ENCODE data around the gene RING1. TPM values are rescaled to one million over a fixed set of nuclear protein-coding genes. Genes with fewer than 3 reads are reported as not detected.

Gene RING1
- total RNA-seq, 2 experiments from 2014 or later: 36.4 to 38.8 TPM

- POLR2A ChIA-PET: no interaction called here
- CTCF ChIA-PET: interaction anchor here (0.5 to 1.9 kb wide), 4 partner anchors 8 to 351 kb away, joined by 3 to 10 read pairs (median 4); no protein-coding TSS in a partner anchor
Observed at GRCh38 chr6:33189625-33190448, 18.5 kb upstream of the RING1 start.

DNA sequence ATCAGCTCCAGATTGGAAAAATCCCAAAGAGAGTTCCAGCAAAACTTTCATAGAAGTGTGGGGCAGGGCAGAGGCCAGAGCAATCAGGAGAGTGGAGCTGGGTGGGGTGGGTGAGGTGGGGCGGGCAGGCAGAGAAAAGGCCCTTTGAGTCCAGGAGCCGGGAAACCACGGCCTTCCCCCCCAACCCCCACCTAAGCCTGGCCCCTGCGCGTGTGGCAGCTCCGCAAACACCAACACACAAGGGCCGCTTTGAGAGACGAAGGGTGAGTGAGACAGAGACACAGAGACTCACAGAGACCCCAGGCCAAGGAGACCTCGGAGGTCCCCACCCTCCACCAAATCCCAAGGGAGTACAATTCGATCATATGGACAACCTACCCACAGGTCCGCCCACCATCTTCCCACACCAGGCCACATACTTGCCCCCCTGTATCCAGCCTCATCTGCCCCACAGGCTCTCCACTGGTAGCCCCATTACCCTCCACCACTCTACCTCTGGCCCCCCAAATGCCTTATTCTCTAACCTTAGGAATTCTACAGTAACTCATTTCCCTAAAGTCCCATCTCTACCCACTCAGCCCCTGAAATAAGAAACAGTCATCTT lies 17.7 kb upstream of the RING1 start:
- ChIA-PET POLR2A (no interaction called here), CTCF (interaction anchor here (0.9 to 1.9 kb wide), 2 partner anchors 58 to 88 kb away, joined by 3 to 10 read pairs; no protein-coding TSS in a partner anchor)

GRCh38 chr6:33191383-33192104 lies 16.8 kb upstream of the RING1 start:
- POLR2A ChIA-PET: no interaction called here
- CTCF ChIA-PET: no interaction called here

DNA sequence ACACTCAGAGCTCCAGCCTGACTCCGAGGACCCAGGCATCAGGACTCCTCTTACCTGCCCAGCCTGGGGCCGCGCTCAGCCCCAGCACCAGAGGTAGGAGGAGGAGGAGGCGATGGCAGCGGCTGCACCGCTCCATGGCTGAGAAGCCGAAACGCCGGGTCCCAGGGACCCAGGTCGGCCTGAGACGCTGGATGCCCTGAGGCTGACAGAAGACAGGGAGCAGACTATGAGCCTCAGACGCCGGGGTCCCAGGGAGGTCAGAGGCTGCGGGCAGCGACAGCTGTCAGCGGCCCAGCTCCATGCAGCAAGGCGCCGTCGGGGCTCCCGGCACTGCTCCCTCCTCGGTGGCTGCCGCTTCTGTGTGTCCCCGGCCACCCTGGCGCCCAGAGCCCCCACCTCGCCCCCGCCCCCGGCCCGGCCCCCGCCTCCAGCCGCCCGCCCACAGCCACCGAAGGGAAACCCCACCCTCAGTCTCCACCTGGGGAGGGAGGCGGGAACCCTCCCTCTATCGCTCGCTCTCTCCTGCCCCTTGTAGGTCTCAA lies 16.1 kb upstream of the RING1 start, which contains the start of gene COL11A2:
TSS of gene COL11A2 (minus strand) at position 363 of the 542 bp plus-strand sequence. CDS start at position 136, 227 bp downstream.
- ChIA-PET CTCF (no interaction called here), POLR2A (interaction anchor here (0.6 kb wide), 1 partner anchor 55 kb away, joined by 4 read pairs; no protein-coding TSS in a partner anchor)

DNA sequence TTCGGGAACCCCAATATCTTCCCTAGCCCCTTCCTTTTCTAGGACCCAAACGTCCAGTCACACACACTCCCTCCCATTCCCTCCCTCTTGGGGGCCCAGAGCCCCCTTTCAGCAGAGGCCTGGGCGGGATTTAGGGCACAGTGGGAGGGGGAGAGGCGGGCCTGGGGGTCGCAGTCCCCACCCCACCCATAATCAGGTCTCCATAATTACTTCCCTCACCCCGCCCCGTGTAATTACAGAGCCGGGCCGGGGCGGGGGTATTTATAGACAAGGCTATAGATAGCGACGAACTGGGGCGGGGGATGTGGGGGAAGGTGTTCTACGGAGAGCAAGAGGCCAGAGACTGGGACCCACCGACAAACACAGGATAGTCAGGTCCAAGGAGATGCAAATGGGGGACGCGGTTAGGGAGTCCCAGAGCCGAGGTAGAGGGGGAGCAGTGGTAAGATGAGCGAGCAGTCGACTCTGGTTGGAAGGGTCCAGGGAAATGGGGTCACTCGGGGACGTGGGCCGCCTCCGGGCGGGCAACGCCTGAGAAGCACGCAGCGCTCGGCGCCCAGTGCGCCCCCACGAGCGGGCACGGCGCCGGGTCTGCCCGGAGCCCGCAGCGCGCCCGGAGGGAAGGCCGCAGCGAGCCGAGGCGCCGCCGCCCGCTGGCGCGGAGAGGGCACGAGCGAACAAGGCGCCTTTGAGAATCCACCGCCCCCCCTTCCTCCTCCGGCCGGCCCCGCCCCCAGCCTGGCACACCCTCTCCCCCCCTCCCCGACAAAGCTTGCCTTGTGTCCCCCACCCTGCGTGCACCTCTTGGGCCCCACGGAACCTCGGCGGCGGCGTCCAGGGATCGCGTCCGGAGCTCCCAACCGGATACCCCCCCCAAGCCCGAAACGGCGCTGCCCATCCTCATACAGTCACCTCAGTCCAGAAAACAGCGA lies 15.4 kb upstream of the RING1 start:
- POLR2A ChIA-PET: interaction anchor here (0.6 kb wide), 1 partner anchor 54 kb away, joined by 4 read pairs; no protein-coding TSS in a partner anchor
- CTCF ChIA-PET: interaction anchor here (1.3 kb wide), 1 partner anchor 43 kb away, joined by 4 read pairs; no protein-coding TSS in a partner anchor

DNA sequence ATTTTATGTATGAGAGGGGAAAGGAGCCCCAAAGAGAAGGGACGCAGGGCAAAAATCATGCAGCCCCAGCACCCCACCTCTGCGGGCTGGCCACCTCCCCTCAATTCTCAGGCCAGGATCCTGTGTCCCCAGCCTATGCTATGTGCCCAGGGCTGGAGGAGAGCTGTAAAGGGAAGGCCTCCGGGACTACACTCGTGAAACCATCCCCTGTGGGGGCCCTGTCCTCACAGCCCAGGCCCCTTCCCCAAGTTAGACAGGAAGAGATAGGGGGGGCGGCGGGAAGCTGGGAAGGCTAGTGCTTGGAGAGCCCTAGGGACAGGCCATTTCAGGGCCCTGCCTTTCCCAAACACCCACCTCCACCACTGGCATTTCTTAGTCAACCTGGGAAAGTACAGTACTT lies 14.7 kb upstream of the RING1 start:
- POLR2A ChIA-PET: no interaction called here

GRCh38 chr6:33194431-33194979 lies 13.8 kb upstream of the RING1 start:
- ChIA-PET POLR2A (no interaction called here), CTCF (interaction anchor here (1.2 kb wide), 1 partner anchor 54 kb away, joined by 4 read pairs; no protein-coding TSS in a partner anchor)

More for the DNA sequence above, 14.7 kb upstream of the RING1 start:
- CTCF ChIA-PET: interaction anchor here (1.3 kb wide), 1 partner anchor 44 kb away, joined by 4 read pairs; no protein-coding TSS in a partner anchor

DNA sequence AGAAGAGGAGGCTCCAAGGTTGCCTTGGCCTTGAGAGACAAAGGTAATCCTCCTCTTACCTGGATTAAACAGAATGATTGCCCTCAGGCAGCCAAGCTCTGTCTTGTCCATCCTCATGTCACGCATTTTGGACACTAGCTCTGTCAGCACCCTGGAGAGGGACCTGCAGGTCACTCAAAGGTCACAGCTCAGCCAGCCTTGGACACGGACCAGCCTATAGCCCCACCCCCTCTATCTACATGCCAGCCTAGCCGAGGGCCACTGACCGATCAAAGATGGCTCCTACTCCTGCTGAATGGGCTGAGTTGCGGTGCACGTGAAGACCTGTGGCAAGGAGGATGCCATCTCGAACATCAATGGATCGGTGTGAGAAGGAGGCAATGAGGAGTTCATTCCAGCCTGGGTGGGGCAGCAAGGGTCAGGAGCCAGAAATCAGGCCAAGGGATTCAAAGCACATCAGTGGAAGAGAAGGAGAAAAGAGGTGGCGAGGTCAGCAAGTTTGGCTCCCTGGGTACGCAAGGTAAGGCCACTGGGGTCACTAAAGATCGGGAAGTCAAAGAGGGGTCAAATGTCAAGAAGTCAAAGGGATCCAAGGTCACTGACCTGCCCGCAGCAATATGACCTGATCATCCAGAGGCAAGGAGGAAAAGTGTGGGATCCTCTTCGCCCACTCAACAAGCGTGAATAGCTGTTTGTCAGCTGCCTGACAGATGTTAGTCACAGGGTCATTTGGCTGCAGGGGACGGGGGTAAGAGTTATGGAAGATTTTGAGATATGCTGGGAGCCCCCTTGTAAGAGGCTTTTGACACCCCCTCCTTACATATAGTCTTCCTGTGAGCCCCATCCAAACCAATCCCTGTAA lies 12.8 kb upstream of the RING1 start:
- ChIA-PET POLR2A (no interaction called here), CTCF (interaction anchor here (1.2 to 1.3 kb wide), 2 partner anchors 35 to 53 kb away, joined by 3 to 4 read pairs; no protein-coding TSS in a partner anchor)

GRCh38 chr6:33197431-33198048 lies 10.8 kb upstream of the RING1 start:
- ChIA-PET CTCF (interaction anchor here (0.8 to 2.2 kb wide), 11 partner anchors 9 to 115 kb away, joined by 3 to 10 read pairs (median 4); partner anchors contain the start of gene RING1), POLR2A (interaction anchor here (0.6 kb wide), 1 partner anchor 64 kb away, joined by 6 read pairs; no protein-coding TSS in a partner anchor)

GRCh38 chr6:33198159-33198852 lies 10.0 kb upstream of the RING1 start:
- POLR2A ChIA-PET: no interaction called here
- CTCF ChIA-PET: interaction anchor here (0.8 to 2.2 kb wide), 9 partner anchors 10 to 114 kb away, joined by 3 to 10 read pairs (median 4); partner anchors contain the start of gene RING1

- POLR2A ChIA-PET: no interaction called here
- CTCF ChIA-PET: interaction anchor here (2.0 to 2.2 kb wide), 2 partner anchors 10 to 49 kb away, joined by 6 to 10 read pairs; partner anchors contain the start of gene RING1
Observed at GRCh38 chr6:33198853-33199436, 9.4 kb upstream of the RING1 start.

DNA sequence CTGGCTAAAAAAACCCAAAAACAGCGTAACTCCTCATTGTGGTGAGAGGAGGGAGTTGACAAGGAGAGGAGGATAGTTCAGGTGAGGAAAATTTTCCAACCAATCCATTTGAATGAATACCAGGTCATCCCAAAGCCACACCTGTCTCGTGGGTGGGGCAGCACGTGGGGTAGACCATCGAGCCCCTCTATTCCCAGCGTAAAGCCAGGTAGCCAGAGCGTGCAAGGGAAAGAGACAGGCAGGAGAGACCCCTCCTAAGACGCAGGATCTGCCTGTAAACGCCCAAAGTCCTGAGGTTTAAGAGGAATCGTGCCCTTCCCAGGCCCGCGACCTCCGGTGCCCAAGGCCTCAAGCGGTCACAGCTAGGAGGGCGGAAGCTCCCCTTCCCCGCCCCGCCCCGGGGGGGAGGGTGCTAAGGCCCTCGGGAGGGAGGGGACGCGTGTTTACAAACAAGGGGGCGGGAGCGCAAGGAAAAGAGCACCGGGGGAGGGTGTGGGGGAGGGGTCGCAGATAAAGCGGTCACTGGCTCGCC lies 8.5 kb upstream of the RING1 start:
- POLR2A ChIA-PET: interaction anchor here (0.6 to 0.8 kb wide), 6 partner anchors 9 to 255 kb away, joined by 3 to 7 read pairs (median 3); partner anchors contain the start of genes RING1, RPS18, VPS52 and ZBTB9
- CTCF ChIA-PET: interaction anchor here (0.5 to 2.0 kb wide), 2 partner anchors 9 to 212 kb away, joined by 3 to 6 read pairs; partner anchors contain the start of gene RING1

GRCh38 chr6:33200219-33201146 lies 7.8 kb upstream of the RING1 start, which contains the start of the genes RXRB and SLC39A7:
Gene RXRB (minus strand): TSS chr6:33200665. CDS start chr6:33200476, 189 bp downstream.
Gene SLC39A7 (plus strand): TSS chr6:33200867. CDS start chr6:33201246, 379 bp downstream.
- POLR2A ChIA-PET: interaction anchor here (0.7 to 0.8 kb wide), 4 partner anchors 48 to 254 kb away, joined by 3 to 7 read pairs (median 4); partner anchors contain the start of genes RPS18, VPS52 and ZBTB9

DNA sequence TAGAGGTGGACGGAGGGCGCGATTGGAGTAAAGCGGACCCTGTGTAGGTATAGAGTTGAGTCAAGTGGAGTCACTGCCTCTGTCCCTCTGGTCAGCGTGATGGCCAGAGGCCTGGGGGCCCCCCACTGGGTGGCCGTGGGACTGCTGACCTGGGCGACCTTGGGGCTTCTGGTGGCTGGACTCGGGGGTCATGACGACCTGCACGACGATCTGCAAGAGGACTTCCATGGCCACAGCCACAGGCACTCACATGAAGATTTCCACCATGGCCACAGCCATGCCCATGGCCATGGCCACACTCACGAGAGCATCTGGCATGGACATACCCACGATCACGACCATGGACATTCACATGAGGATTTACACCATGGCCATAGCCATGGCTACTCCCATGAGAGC lies 7.2 kb upstream of the RING1 start:
- ChIA-PET CTCF (no interaction called here), POLR2A (no interaction called here)

More at GRCh38 chr6:33200219-33201146, 7.8 kb upstream of the RING1 start, which contains the start of the genes RXRB and SLC39A7:
- CTCF ChIA-PET: interaction anchor here (2.0 kb wide), 1 partner anchor 8 kb away, joined by 6 read pairs; the partner anchor contains the start of gene RING1
